ENCODE measurements around the gene VWA7.

Gene VWA7

DNA sequence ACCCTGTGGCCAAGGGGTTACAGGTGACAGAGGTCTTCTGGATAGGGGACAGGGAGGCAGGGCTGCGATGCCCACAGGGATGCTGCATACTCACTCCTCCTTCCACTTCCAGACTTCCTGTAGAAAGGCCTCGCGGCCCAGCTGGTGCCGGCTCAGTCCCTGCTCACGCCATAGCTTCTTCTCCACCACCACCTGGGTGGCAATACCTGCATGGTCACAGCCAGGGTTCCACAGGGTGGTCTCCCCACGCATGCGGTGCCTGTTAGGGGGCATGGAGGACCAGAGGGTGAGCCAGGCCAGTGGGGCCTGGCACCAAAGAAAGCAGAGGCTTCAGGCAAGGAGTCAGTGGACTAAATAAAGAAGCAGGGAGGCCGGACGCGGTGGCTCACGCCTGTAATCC lies 8.3 kb upstream of the VWA7 start:
- H3K79me2 ChIP-seq (ENCODE audit: control insufficient read depth, insufficient read depth, low read length, poor library complexity) = no peaks in the 10 kb centered on the region
- no peak overlapping the region for H2BK120ac ChIP-seq (ENCODE audit: insufficient read depth, low read length, poor library complexity)
- peaks cover 52% of the 10 kb centered on the region in 2 experiments for H3K36me3 ChIP-seq (ENCODE audit: control insufficient read depth in 1 of 2, insufficient read depth in 2 of 2, low read length in 2 of 2)
- no peaks in the 10 kb centered on the region for H3K27me3 ChIP-seq (ENCODE audit: insufficient read depth, low read length)
- H4K8ac ChIP-seq (ENCODE audit: low read depth, low read length) = no peak overlapping the region
- H2BK12ac ChIP-seq (ENCODE audit: low read length) = no peak overlapping the region
- H3K9me3 ChIP-seq (ENCODE audit: insufficient read depth, low read depth, low read length) = no peaks in the 10 kb centered on the region
- no peak overlapping the region for H3K27ac ChIP-seq (ENCODE audit: low read depth, low read length)
- DNase-seq = no peak
- no peak overlapping the region for H2AFZ ChIP-seq (ENCODE audit: insufficient read depth, low read length, poor library complexity)
- no peak overlapping the region for H3K14ac ChIP-seq (ENCODE audit: low read length)
- no peaks in the 10 kb centered on the region for H3K4me1 ChIP-seq (ENCODE audit: control insufficient read depth in 1 of 2, insufficient read depth in 2 of 2, low read length in 2 of 2)
- H3K23ac ChIP-seq (ENCODE audit: low read length) = no peak overlapping the region
- no peak overlapping the region for H2BK5ac ChIP-seq (ENCODE audit: low read depth, low read length, poor library complexity)
- no peak overlapping the region for H3K9ac ChIP-seq (ENCODE audit: low read length)
- no peak overlapping the region for H3K4me2 ChIP-seq (ENCODE audit: low read length)
- WGBS (ENCODE audit: extremely low coverage, insufficient coverage, insufficient read length) = no CpG with 5 or more reads among the region's 11 CpGs
- H4K91ac ChIP-seq (ENCODE audit: low read depth, low read length) = no peak overlapping the region
- no peaks in the 10 kb centered on the region for H3K79me1 ChIP-seq (ENCODE audit: low read length)
- no peak overlapping the region for H3K4ac ChIP-seq (ENCODE audit: low read depth, low read length)
- H3K4me3 ChIP-seq (ENCODE audit: low read depth, low read length) = peak overlapping the region; percentile 26
- no peak overlapping the region for H3K18ac ChIP-seq (ENCODE audit: low read length)
- H2AK5ac ChIP-seq (ENCODE audit: low read length) = no peak overlapping the region
- no peak overlapping the region for H4K12ac ChIP-seq (ENCODE audit: low read depth, low read length)

- no peak overlapping the region for H3K27ac ChIP-seq (ENCODE audit: low read depth, low read length)
- WGBS (ENCODE audit: extremely low coverage, insufficient coverage, insufficient read length) = no CpG with 5 or more reads among the region's 15 CpGs
- H3K4me1 ChIP-seq (ENCODE audit: control insufficient read depth in 1 of 2, insufficient read depth in 2 of 2, low read length in 2 of 2) = no peaks in the 10 kb centered on the region
- H4K91ac ChIP-seq (ENCODE audit: low read depth, low read length) = no peak overlapping the region
- no peak overlapping the region for H3K9ac ChIP-seq (ENCODE audit: low read length)
- no peak overlapping the region for H2BK120ac ChIP-seq (ENCODE audit: insufficient read depth, low read length, poor library complexity)
- H3K4ac ChIP-seq (ENCODE audit: low read depth, low read length) = no peak overlapping the region
- H2BK12ac ChIP-seq (ENCODE audit: low read length) = no peak overlapping the region
- no peak overlapping the region for H3K23ac ChIP-seq (ENCODE audit: low read length)
- DNase-seq = no peak
- no peaks in the 10 kb centered on the region for H3K79me2 ChIP-seq (ENCODE audit: control insufficient read depth, insufficient read depth, low read length, poor library complexity)
- no peaks in the 10 kb centered on the region for H3K79me1 ChIP-seq (ENCODE audit: low read length)
- H3K4me3 ChIP-seq (ENCODE audit: low read depth, low read length) = no peak overlapping the region
- no peaks in the 10 kb centered on the region for H3K9me3 ChIP-seq (ENCODE audit: insufficient read depth, low read depth, low read length)
- peaks cover 60 to 61% of the 10 kb centered on the region in 2 experiments for H3K36me3 ChIP-seq (ENCODE audit: control insufficient read depth in 1 of 2, insufficient read depth in 2 of 2, low read length in 2 of 2)
- no peak overlapping the region for H3K14ac ChIP-seq (ENCODE audit: low read length)
- no peak overlapping the region for H3K18ac ChIP-seq (ENCODE audit: low read length)
- H2BK5ac ChIP-seq (ENCODE audit: low read depth, low read length, poor library complexity) = no peak overlapping the region
- H3K27me3 ChIP-seq (ENCODE audit: insufficient read depth, low read length) = no peaks in the 10 kb centered on the region
- no peak overlapping the region for H3K4me2 ChIP-seq (ENCODE audit: low read length)
- H4K12ac ChIP-seq (ENCODE audit: low read depth, low read length) = peak overlapping the region; percentile 35
- H2AK5ac ChIP-seq (ENCODE audit: low read length) = no peak overlapping the region
- H2AFZ ChIP-seq (ENCODE audit: insufficient read depth, low read length, poor library complexity) = no peak overlapping the region
- no peak overlapping the region for H4K8ac ChIP-seq (ENCODE audit: low read depth, low read length)
These were observed 7.2 kb upstream of the VWA7 start for GRCh38 chr6:31784098-31784925.

- Histone ChIP-seq H3K4ac (ENCODE audit: low read depth, low read length) (no peak overlapping the region), H3K9me3 (ENCODE audit: insufficient read depth, low read depth, low read length) (no peaks in the 10 kb centered on the region), H3K18ac (ENCODE audit: low read length) (no peak overlapping the region), H3K79me1 (ENCODE audit: low read length) (no peaks in the 10 kb centered on the region), H3K23ac (ENCODE audit: low read length) (no peak overlapping the region), H4K8ac (ENCODE audit: low read depth, low read length) (no peak overlapping the region), H2BK5ac (ENCODE audit: low read depth, low read length, poor library complexity) (no peak overlapping the region), H3K4me1 (ENCODE audit: control insufficient read depth in 1 of 2, insufficient read depth in 2 of 2, low read length in 2 of 2) (peaks cover 0 to 4% of the 10 kb centered on the region in 2 experiments), H2AK5ac (ENCODE audit: low read length) (no peak overlapping the region), H2AFZ (ENCODE audit: insufficient read depth, low read length, poor library complexity) (no peak overlapping the region), H4K91ac (ENCODE audit: low read depth, low read length) (no peak overlapping the region), H2BK120ac (ENCODE audit: insufficient read depth, low read length, poor library complexity) (no peak overlapping the region), H3K9ac (ENCODE audit: low read length) (no peak overlapping the region), H3K14ac (ENCODE audit: low read length) (no peak overlapping the region), H4K12ac (ENCODE audit: low read depth, low read length) (no peak overlapping the region), H2BK12ac (ENCODE audit: low read length) (no peak overlapping the region), H3K27me3 (ENCODE audit: insufficient read depth, low read length) (no peaks in the 10 kb centered on the region), H3K4me3 (ENCODE audit: low read depth, low read length) (no peak overlapping the region), H3K27ac (ENCODE audit: low read depth, low read length) (no peak overlapping the region), H3K36me3 (ENCODE audit: control insufficient read depth in 1 of 2, insufficient read depth in 2 of 2, low read length in 2 of 2) (peaks cover 74 to 76% of the 10 kb centered on the region in 2 experiments), H3K79me2 (ENCODE audit: control insufficient read depth, insufficient read depth, low read length, poor library complexity) (no peaks in the 10 kb centered on the region), H3K4me2 (ENCODE audit: low read length) (no peak overlapping the region)
- no CpG with 5 or more reads among the region's 32 CpGs for WGBS (ENCODE audit: extremely low coverage, insufficient coverage, insufficient read length)
- DNase-seq = no peak
These were observed 5.2 kb upstream of the VWA7 start for GRCh38 chr6:31782126-31782855.

GRCh38 chr6:31781244-31782125 lies 4.4 kb upstream of the VWA7 start:
- no CpG with 5 or more reads among the region's 23 CpGs for WGBS (ENCODE audit: extremely low coverage, insufficient coverage, insufficient read length)

More at GRCh38 chr6:31781244-31782125, 4.4 kb upstream of the VWA7 start:
- no peak overlapping the region for H2AK5ac ChIP-seq (ENCODE audit: low read length)
- H3K27me3 ChIP-seq (ENCODE audit: insufficient read depth, low read length) = no peaks in the 10 kb centered on the region
- H3K14ac ChIP-seq (ENCODE audit: low read length) = no peak overlapping the region
- no peak overlapping the region for H2AFZ ChIP-seq (ENCODE audit: insufficient read depth, low read length, poor library complexity)
- no peak overlapping the region for H4K8ac ChIP-seq (ENCODE audit: low read depth, low read length)
- H2BK5ac ChIP-seq (ENCODE audit: low read depth, low read length, poor library complexity) = no peak overlapping the region
- H3K23ac ChIP-seq (ENCODE audit: low read length) = no peak overlapping the region
- no peak overlapping the region for H3K4me3 ChIP-seq (ENCODE audit: low read depth, low read length)
- H3K18ac ChIP-seq (ENCODE audit: low read length) = no peak overlapping the region
- peaks cover 0 to 10% of the 10 kb centered on the region in 2 experiments for H3K4me1 ChIP-seq (ENCODE audit: control insufficient read depth in 1 of 2, insufficient read depth in 2 of 2, low read length in 2 of 2)
- H3K4ac ChIP-seq (ENCODE audit: low read depth, low read length) = no peak overlapping the region
- no peak overlapping the region for H4K12ac ChIP-seq (ENCODE audit: low read depth, low read length)
- no peaks in the 10 kb centered on the region for H3K79me2 ChIP-seq (ENCODE audit: control insufficient read depth, insufficient read depth, low read length, poor library complexity)
- no peaks in the 10 kb centered on the region for H3K79me1 ChIP-seq (ENCODE audit: low read length)
- no peak overlapping the region for H3K4me2 ChIP-seq (ENCODE audit: low read length)
- H3K9me3 ChIP-seq (ENCODE audit: insufficient read depth, low read depth, low read length) = no peaks in the 10 kb centered on the region
- no peak for DNase-seq
- no peak overlapping the region for H2BK12ac ChIP-seq (ENCODE audit: low read length)
- no peak overlapping the region for H4K91ac ChIP-seq (ENCODE audit: low read depth, low read length)
- no peak overlapping the region for H2BK120ac ChIP-seq (ENCODE audit: insufficient read depth, low read length, poor library complexity)
- no peak overlapping the region for H3K27ac ChIP-seq (ENCODE audit: low read depth, low read length)
- H3K9ac ChIP-seq (ENCODE audit: low read length) = no peak overlapping the region
- H3K36me3 ChIP-seq (ENCODE audit: control insufficient read depth in 1 of 2, insufficient read depth in 2 of 2, low read length in 2 of 2) = peaks cover 74 to 75% of the 10 kb centered on the region in 2 experiments
